Thoracic aorta (tissue), 2 donors: Measurements from ENCODE around the gene BICDL2. TPM values are rescaled to one million over a fixed set of nuclear protein-coding genes. Genes with fewer than 3 reads are reported as not detected.
A peak's percentile ranks its signal among the peaks of the same experiment; 100 is the strongest.

Experiments used
- ATAC-seq: fragments of 150-250 bp; one replicate; pipeline ENCODE4 v1.8.0; 2017; ENCODE audit warnings: low read depth; ENCODE audit not compliant: insufficient number of reproducible peaks, low FRiP score
- DNase-seq: peaks from one replicate; pipeline ENCODE4 v3.0.0-alpha.2; 2020; ENCODE audit warnings: low spot score
- H3K27ac ChIP-seq, 2 donors: fragments of 200-600 bp; sonication (generic); 1 replicate in 1 of 2; 2 replicates in 1 of 2; pipeline ENCODE4 v1.5.1; 2016; ENCODE audit warnings: mild to moderate bottlenecking in 2 of 2, moderate library complexity in 2 of 2
- H3K27me3 ChIP-seq: fragments of 200-600 bp; sonication (generic); replicated peaks from 2 replicates; pipeline ENCODE4 v1.6.0; 2016; ENCODE audit warnings: mild to moderate bottlenecking; ENCODE audit not compliant: insufficient read depth
- H3K36me3 ChIP-seq: fragments of 200-600 bp; sonication (generic); one replicate; pipeline ENCODE4 v1.5.1; 2016
- H3K4me1 ChIP-seq, 2 donors: fragments of 200-600 bp; sonication (generic); 1 replicate in 1 of 2; 2 replicates in 1 of 2; pipeline versions ENCODE4 v1.5.1 to v1.6.0; 2016; ENCODE audit warnings: low read depth in 2 of 2, mild to moderate bottlenecking in 1 of 2; ENCODE audit not compliant: control insufficient read depth in 1 of 2
- H3K4me3 ChIP-seq: fragments of 200-600 bp; sonication (generic); 2 replicates; pipeline ENCODE4 v1.5.1; 2016; ENCODE audit warnings: mild to moderate bottlenecking
- H3K9me3 ChIP-seq: fragments of 200-600 bp; sonication (generic); 2 replicates; pipeline ENCODE4 v1.5.1; 2016
- total RNA-seq, 2 donors: library from RNA; depleted of rRNA; stranded (reverse); fragments of >200 nt; gene quantifications; one replicate each; pipeline versions ENCODE4 v1.1.0 to v1.2.3, GENCODE V29; 2016
- TF ChIP-seq, protein P1 (sequence below): fragments of 200-600 bp; sonication (generic); IDR thresholded peaks from one replicate; pipeline ENCODE4 v1.5.1; 2019; ENCODE audit warnings: antibody characterized with exemption

The BICDL2 gene
- total RNA-seq, 2 donors from 2014 or later: 1.1 TPM; not detected in 1

DNA sequence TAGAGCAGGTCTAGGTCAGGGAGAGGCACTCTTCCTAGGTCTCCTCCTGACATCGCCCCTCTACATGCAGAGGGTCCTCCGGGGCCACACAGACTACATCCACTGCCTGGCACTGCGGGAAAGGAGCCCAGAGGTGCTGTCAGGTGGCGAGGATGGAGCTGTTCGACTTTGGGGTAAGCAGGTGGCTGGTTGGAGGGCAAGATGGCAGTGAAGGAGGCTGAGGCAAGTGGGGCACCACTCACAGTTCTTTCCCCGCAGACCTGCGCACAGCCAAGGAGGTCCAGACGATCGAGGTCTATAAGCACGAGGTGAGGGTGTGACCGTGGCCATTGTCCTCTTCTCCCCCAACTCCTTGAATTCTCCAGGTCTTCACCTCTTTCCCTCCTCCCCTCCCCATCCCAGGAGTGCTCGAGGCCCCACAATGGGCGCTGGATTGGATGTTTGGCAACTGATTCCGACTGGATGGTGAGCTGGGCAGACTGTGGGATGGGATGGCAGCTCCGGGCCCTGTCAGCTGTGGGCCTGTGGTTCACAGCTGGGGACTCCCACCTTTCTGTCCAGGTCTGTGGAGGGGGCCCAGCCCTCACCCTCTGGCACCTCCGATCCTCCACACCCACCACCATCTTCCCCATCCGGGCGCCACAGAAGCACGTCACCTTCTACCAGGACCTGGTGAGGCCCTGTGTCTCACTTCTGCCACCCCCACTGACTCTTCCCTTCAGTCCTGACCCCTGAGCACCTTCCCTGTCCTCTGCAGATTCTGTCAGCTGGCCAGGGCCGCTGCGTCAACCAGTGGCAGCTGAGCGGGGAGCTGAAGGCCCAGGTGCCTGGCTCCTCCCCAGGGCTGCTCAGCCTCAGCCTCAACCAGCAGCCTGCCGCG is 9.9 kb downstream of the BICDL2 start:
- Histone ChIP-seq H3K4me3 (no peak overlapping the region), H3K27ac (no peak overlapping the region), H3K36me3 (peaks cover 12% of the 10 kb centered on the region), H3K9me3 (no peaks in the 10 kb centered on the region), H3K4me1 (peaks cover 0 to 38% of the 10 kb centered on the region in 2 donors), H3K27me3 (peaks cover 4% of the 10 kb centered on the region)
- TF ChIP-seq, protein P1, sequence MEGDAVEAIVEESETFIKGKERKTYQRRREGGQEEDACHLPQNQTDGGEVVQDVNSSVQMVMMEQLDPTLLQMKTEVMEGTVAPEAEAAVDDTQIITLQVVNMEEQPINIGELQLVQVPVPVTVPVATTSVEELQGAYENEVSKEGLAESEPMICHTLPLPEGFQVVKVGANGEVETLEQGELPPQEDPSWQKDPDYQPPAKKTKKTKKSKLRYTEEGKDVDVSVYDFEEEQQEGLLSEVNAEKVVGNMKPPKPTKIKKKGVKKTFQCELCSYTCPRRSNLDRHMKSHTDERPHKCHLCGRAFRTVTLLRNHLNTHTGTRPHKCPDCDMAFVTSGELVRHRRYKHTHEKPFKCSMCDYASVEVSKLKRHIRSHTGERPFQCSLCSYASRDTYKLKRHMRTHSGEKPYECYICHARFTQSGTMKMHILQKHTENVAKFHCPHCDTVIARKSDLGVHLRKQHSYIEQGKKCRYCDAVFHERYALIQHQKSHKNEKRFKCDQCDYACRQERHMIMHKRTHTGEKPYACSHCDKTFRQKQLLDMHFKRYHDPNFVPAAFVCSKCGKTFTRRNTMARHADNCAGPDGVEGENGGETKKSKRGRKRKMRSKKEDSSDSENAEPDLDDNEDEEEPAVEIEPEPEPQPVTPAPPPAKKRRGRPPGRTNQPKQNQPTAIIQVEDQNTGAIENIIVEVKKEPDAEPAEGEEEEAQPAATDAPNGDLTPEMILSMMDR: no peak
- ATAC-seq (no peak), DNase-seq (no peak)

- Histone ChIP-seq H3K27me3 (peaks cover 4% of the 10 kb centered on the region), H3K36me3 (peaks cover 12% of the 10 kb centered on the region), H3K4me1 (peaks cover 0 to 46% of the 10 kb centered on the region in 2 donors), H3K27ac (no peak overlapping the region), H3K9me3 (no peaks in the 10 kb centered on the region), H3K4me3 (no peak overlapping the region)
- ATAC-seq: no peak
- no peak for DNase-seq
- TF ChIP-seq, protein P1: no peak
These were observed 10.8 kb downstream of the BICDL2 start for GRCh38 chr16:3026003-3026378.

DNA sequence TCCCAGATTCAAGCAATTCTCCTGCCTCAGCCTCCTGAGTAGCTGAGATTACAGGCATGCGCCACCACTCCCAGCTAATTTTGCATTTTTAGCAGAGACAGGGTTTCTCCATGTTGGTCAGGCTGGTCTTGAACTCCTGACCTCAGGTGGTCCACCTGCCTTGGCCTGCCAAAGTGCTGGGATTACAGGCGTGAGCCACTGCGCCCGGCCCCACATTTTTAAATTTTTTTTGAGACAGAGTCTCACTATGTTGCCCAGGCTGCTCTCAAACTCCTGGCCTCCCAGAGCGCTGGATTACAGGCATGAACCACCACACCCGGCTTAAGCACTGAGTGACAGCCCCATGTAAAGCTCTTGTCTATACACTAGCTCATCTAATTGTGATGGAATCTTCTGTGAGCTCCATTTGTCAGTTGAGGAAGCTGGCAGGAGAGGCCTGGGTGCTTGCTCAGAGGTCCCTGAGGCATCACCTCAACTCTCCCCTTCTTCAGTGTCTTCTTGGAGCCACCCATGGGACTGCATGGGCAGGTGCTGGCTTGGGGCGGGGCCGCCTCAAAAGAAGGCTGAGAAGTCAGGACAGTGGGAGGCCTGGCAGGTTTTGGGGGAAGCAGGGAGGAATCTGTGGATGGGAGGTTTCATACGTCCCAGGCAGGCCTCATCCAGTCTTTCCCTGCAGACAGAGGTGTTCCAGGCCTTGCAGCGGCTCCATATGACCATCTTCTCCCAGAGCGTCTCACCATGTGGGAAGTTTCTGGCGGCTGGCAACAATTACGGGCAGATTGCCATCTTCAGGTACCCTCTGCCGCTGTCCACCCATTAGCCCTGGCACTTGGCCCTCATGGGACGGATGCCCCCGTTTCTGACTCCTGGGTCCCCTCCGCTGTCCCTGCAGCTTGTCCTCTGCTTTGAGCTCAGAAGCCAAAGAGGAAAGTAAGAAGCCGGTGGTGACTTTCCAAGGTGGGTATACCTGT is 11.4 kb downstream of the BICDL2 start:
- peaks cover 12% of the 10 kb centered on the region for H3K36me3 ChIP-seq
- ATAC-seq: no peak
- peaks cover 0 to 46% of the 10 kb centered on the region in 2 donors for H3K4me1 ChIP-seq
- DNase-seq: no peak
- H3K4me3 ChIP-seq: no peak overlapping the region
- no peak overlapping the region for H3K27ac ChIP-seq
- H3K9me3 ChIP-seq: no peaks in the 10 kb centered on the region
- H3K27me3 ChIP-seq: peaks cover 4% of the 10 kb centered on the region
- TF ChIP-seq, protein P1: no peak

- peak; percentile 32 for ATAC-seq
- Histone ChIP-seq H3K27ac (peak within 1 kb of the TSS; percentile 94 to 100), H3K4me3 (peak within 1 kb of the TSS; percentile 98), H3K36me3 (peaks cover 12% of the 10 kb centered on the region), H3K4me1 (peaks cover 0 to 39% of the 10 kb centered on the region in 2 donors), H3K9me3 (no peaks in the 10 kb centered on the region), H3K27me3 (no peaks in the 10 kb centered on the region)
- TF ChIP-seq, protein P1: no peak
- peak; percentile 92 for DNase-seq
These were observed 12.9 kb downstream of the BICDL2 start, which contains the start of the genes HCFC1R1 and THOC6 for GRCh38 chr16:3023669-3024478. Gene HCFC1R1 (minus strand): TSS chr16:3023942. CDS start chr16:3023941, 1 bp downstream. Gene THOC6 (plus strand): TSS chr16:3024035. CDS start chr16:3024327, 292 bp downstream.
